Mammary epithelial cell (primary cell): ENCODE data around the gene RNF113A.
"Not testable (repeated sequence)": the region's sequence is repeated elsewhere in the genome, so short reads cannot be mapped to it uniquely, and the experiment has no call there.

Source experiments
- CTCF ChIP-seq, 2 donors: IDR thresholded peaks in 1 of 2; conservative IDR thresholded peaks in 1 of 2; 2 replicates each; pipeline ENCODE4 v1.5.1; 2011 to 2012; ENCODE audit warnings: inconsistent platforms in 2 of 2, low read length in 2 of 2, mild to moderate bottlenecking in 2 of 2, control low read depth in 1 of 2, low read depth in 1 of 2; ENCODE audit not compliant: insufficient read depth in 1 of 2; ENCODE audit errors: extremely low read depth in 1 of 2
- EZH2 ChIP-seq: IDR thresholded peaks from 2 replicates; pipeline ENCODE4 v1.6.1; 2012; ENCODE audit warnings: low read length, inconsistent platforms, borderline replicate concordance

- not testable (repeated sequence) for TF ChIP-seq CTCF (conservative IDR thresholded peaks at IDR 0.05 in 1 of 2, IDR thresholded peaks at IDR 0.05 in 1 of 2; ENCODE audit: extremely low read depth in 1 of 2, insufficient read depth in 1 of 2, low read depth in 1 of 2, low read length in 2 of 2); EZH2
Measured at GRCh38 chrX:119824221-119824620, 47.3 kb downstream of the RNF113A start.
